Vagina (tissue), 2 donors: ENCODE measurements around the gene MED13L. TPM values are rescaled to one million over a fixed set of nuclear protein-coding genes. Genes with fewer than 3 reads are reported as not detected.

Experiments used
- DNase-seq, 2 donors: peaks; one replicate each; pipeline ENCODE4 v3.0.0-alpha.2; 2017; ENCODE audit errors: extremely low spot score in 2 of 2
- H3K27ac ChIP-seq: fragments of 200-600 bp; sonication (generic); one replicate; pipeline ENCODE4 v1.5.1; 2019
- H3K27me3 ChIP-seq: fragments of 200-600 bp; sonication (generic); one replicate; pipeline ENCODE4 v1.5.1; 2019
- H3K36me3 ChIP-seq, 2 donors: fragments of 200-600 bp; sonication (generic); one replicate each; pipeline ENCODE4 v1.5.1; 2017 to 2019
- H3K4me1 ChIP-seq: fragments of 200-600 bp; sonication (generic); one replicate; pipeline ENCODE4 v1.5.1; 2019
- H3K4me3 ChIP-seq, 2 donors: fragments of 200-600 bp; sonication (generic); 1 replicate in 1 of 2; 2 replicates in 1 of 2; pipeline ENCODE4 v1.5.1; 2016 to 2019
- H3K9me3 ChIP-seq: fragments of 200-600 bp; sonication (generic); one replicate; pipeline ENCODE4 v1.5.1; 2019
- CTCF ChIP-seq, 3 experiments: fragments of 450-650 bp in 2 of 3; fragments of 200-600 bp in 1 of 3; sonication (generic) in 1 of 3; IDR thresholded peaks; one replicate each; pipeline ENCODE4 v1.5.1; 2017 to 2019; ENCODE audit warnings: antibody characterized with exemption in 3 of 3, mild to moderate bottlenecking in 2 of 3, moderate library complexity in 2 of 3
- POLR2A ChIP-seq, 2 donors: fragments of 450-650 bp; IDR thresholded peaks; one replicate each; pipeline ENCODE4 v1.6.1; 2017; ENCODE audit warnings: antibody characterized with exemption in 2 of 2, mild to moderate bottlenecking in 2 of 2, moderate library complexity in 2 of 2
- POLR2AphosphoS5 ChIP-seq, 2 donors: sonication (generic); formaldehyde crosslinking; IDR thresholded peaks; one replicate each; pipeline ENCODE4 v1.9.0; 2017; ENCODE audit warnings: antibody characterized with exemption in 2 of 2, mild to moderate bottlenecking in 2 of 2, low read depth in 1 of 2; ENCODE audit not compliant: insufficient read depth in 1 of 2
- intact Hi-C: fragments of 100-400 bp; cut with DNase I; formaldehyde crosslinking; loops from one replicate; pipeline ENCODE4 v1.15.1; 2023
- total RNA-seq: library from RNA; depleted of rRNA; stranded (reverse); fragments of >200 nt; gene quantifications from one replicate; pipeline ENCODE4 v1.2.3, GENCODE V29; 2016

MED13L gene
- total RNA-seq, 1 donor from 2014 or later, result 161 TPM

GRCh38 chr12:115953450-115953849 is 324.0 kb downstream of the MED13L start:
- no peak for TF ChIP-seq CTCF (IDR thresholded peaks at IDR 0.05)
- TF ChIP-seq POLR2A (IDR thresholded peaks at IDR 0.05), result no peak
- no peak for TF ChIP-seq POLR2AphosphoS5 (IDR thresholded peaks at IDR 0.05; ENCODE audit: insufficient read depth in 1 of 2, low read depth in 1 of 2)
- H3K36me3 ChIP-seq, result peaks cover 0 to 7% of the 10 kb centered on the region in 2 donors

GRCh38 chr12:115953031-115953430 is 324.5 kb downstream of the MED13L start:
- TF ChIP-seq POLR2AphosphoS5 (IDR thresholded peaks at IDR 0.05; ENCODE audit: insufficient read depth in 1 of 2, low read depth in 1 of 2) (no peak), POLR2A (IDR thresholded peaks at IDR 0.05) (no peak), CTCF (IDR thresholded peaks at IDR 0.05) (no peak)

More at GRCh38 chr12:115953450-115953849, 324.0 kb downstream of the MED13L start:
- H3K4me1 ChIP-seq, result no peaks in the 10 kb centered on the region
- no peaks in the 10 kb centered on the region for H3K9me3 ChIP-seq
- no peak for DNase-seq
- H3K4me3 ChIP-seq, result no peak overlapping the region
- no peaks in the 10 kb centered on the region for H3K27me3 ChIP-seq
- no peak overlapping the region for H3K27ac ChIP-seq
- intact Hi-C loops, result no loop called here

GRCh38 chr12:115950959-115951358 is 326.5 kb downstream of the MED13L start:
- Histone ChIP-seq H3K4me3 (no peak overlapping the region), H3K27me3 (no peaks in the 10 kb centered on the region), H3K9me3 (no peaks in the 10 kb centered on the region), H3K27ac (no peak overlapping the region), H3K36me3 (no peaks in the 10 kb centered on the region), H3K4me1 (no peaks in the 10 kb centered on the region)
- intact Hi-C loops, result no loop called here
- DNase-seq, result no peak
- TF ChIP-seq POLR2A (IDR thresholded peaks at IDR 0.05) (no peak), POLR2AphosphoS5 (IDR thresholded peaks at IDR 0.05; ENCODE audit: insufficient read depth in 1 of 2, low read depth in 1 of 2) (no peak), CTCF (IDR thresholded peaks at IDR 0.05) (no peak)

More at GRCh38 chr12:115953031-115953430, 324.5 kb downstream of the MED13L start:
- DNase-seq, result no peak
- H3K9me3 ChIP-seq, result no peaks in the 10 kb centered on the region
- intact Hi-C loops, result no loop called here
- no peak overlapping the region for H3K27ac ChIP-seq
- no peaks in the 10 kb centered on the region for H3K4me1 ChIP-seq
- no peaks in the 10 kb centered on the region for H3K27me3 ChIP-seq
- H3K4me3 ChIP-seq, result no peak overlapping the region
- H3K36me3 ChIP-seq, result peaks cover 0 to 2% of the 10 kb centered on the region in 2 donors

GRCh38 chr12:115949675-115950074 is 327.8 kb downstream of the MED13L start:
- no peak for TF ChIP-seq CTCF (IDR thresholded peaks at IDR 0.05)
- no peak for TF ChIP-seq POLR2A (IDR thresholded peaks at IDR 0.05)
- TF ChIP-seq POLR2AphosphoS5 (IDR thresholded peaks at IDR 0.05; ENCODE audit: insufficient read depth in 1 of 2, low read depth in 1 of 2), result no peak
- intact Hi-C loops, result no loop called here
- Histone ChIP-seq H3K27ac (no peak overlapping the region), H3K4me1 (no peaks in the 10 kb centered on the region), H3K9me3 (no peaks in the 10 kb centered on the region), H3K36me3 (no peaks in the 10 kb centered on the region), H3K4me3 (no peak overlapping the region), H3K27me3 (no peaks in the 10 kb centered on the region)
- DNase-seq, result no peak

GRCh38 chr12:115947696-115948062 is 329.8 kb downstream of the MED13L start:
- no peak for TF ChIP-seq CTCF (IDR thresholded peaks at IDR 0.05)
- TF ChIP-seq POLR2AphosphoS5 (IDR thresholded peaks at IDR 0.05; ENCODE audit: insufficient read depth in 1 of 2, low read depth in 1 of 2), result no peak
- TF ChIP-seq POLR2A (IDR thresholded peaks at IDR 0.05), result no peak
- H3K9me3 ChIP-seq, result no peaks in the 10 kb centered on the region
- H3K27me3 ChIP-seq, result no peaks in the 10 kb centered on the region
- no peaks in the 10 kb centered on the region for H3K36me3 ChIP-seq
- H3K27ac ChIP-seq, result no peak overlapping the region
- intact Hi-C loops, result no loop called here
- no peaks in the 10 kb centered on the region for H3K4me1 ChIP-seq
- no peak for DNase-seq
- H3K4me3 ChIP-seq, result no peak overlapping the region
